HepG2 (cell line): ENCODE results near the gene SLC13A3. TPM values are rescaled to one million over a fixed set of nuclear protein-coding genes. Genes with fewer than 3 reads are reported as not detected.

Experiments
- ATF3 ChIP-seq: sonication (generic); formaldehyde crosslinking; IDR thresholded peaks from 2 replicates; pipeline ENCODE4 v1.4.0; 2020; ENCODE audit warnings: missing genetic modification reagents
- BHLHE40 ChIP-seq: IDR thresholded peaks from 2 replicates; pipeline ENCODE4 v1.6.1; 2011; ENCODE audit warnings: low read length, improper control_type of control experiment
- DDIT3 ChIP-seq: sonication (generic); formaldehyde crosslinking; IDR thresholded peaks from 2 replicates; pipeline ENCODE4 v1.4.0; 2020; ENCODE audit warnings: mild to moderate bottlenecking, missing genetic modification reagents
- HOXA5 ChIP-seq: sonication (generic); formaldehyde crosslinking; IDR thresholded peaks from 2 replicates; pipeline ENCODE4 v1.4.0; 2020; ENCODE audit warnings: missing genetic modification reagents
- MXD1 ChIP-seq: sonication (generic); formaldehyde crosslinking; IDR thresholded peaks from 2 replicates; pipeline ENCODE4 v1.4.0; 2020; ENCODE audit warnings: mild to moderate bottlenecking, missing genetic modification reagents
- NCOA2 ChIP-seq: sonication (generic); formaldehyde crosslinking; IDR thresholded peaks from 2 replicates; pipeline ENCODE4 v1.8.0; 2022; ENCODE audit warnings: inconsistent platforms
- NR0B2 ChIP-seq: sonication (generic); formaldehyde crosslinking; IDR thresholded peaks from 2 replicates; pipeline ENCODE4 v1.4.0; 2020; ENCODE audit warnings: mild to moderate bottlenecking, missing genetic modification reagents
- PBX3 ChIP-seq: sonication (generic); formaldehyde crosslinking; IDR thresholded peaks from 2 replicates; pipeline ENCODE4 v1.8.1; 2023; ENCODE audit warnings: missing genetic modification reagents, inconsistent platforms, borderline replicate concordance
- RAD21 ChIP-seq: fragments of 450-650 bp; formaldehyde crosslinking; IDR thresholded peaks from 2 replicates; pipeline ENCODE4 v1.5.0; 2020; ENCODE audit warnings: mild to moderate bottlenecking
- RELA ChIP-seq: sonication (generic); formaldehyde crosslinking; IDR thresholded peaks from 2 replicates; pipeline ENCODE4 v1.4.0; 2020; ENCODE audit warnings: missing genetic modification reagents
- SMAD1 ChIP-seq: sonication (generic); formaldehyde crosslinking; IDR thresholded peaks from 2 replicates; pipeline ENCODE4 v1.4.0; 2020; ENCODE audit warnings: missing genetic modification reagents, low read depth, mild to moderate bottlenecking, borderline replicate concordance
- SMARCE1 ChIP-seq: fragments of 450-650 bp; IDR thresholded peaks from 2 replicates; pipeline ENCODE4 v1.6.1; 2017; ENCODE audit warnings: borderline replicate concordance
- STAG1 ChIP-seq: sonication (generic); formaldehyde crosslinking; IDR thresholded peaks from 2 replicates; pipeline ENCODE4 v1.4.0; 2020; ENCODE audit warnings: missing genetic modification reagents
- TBL1XR1 ChIP-seq: fragments of 150-350 bp; IDR thresholded peaks from 2 replicates; pipeline ENCODE4 v1.6.1; 2014; ENCODE audit warnings: borderline replicate concordance, low read length; ENCODE audit not compliant: partially characterized antibody
- TCF7 ChIP-seq: sonication (generic); IDR thresholded peaks from 2 replicates; pipeline ENCODE4 v1.6.1; 2016; ENCODE audit warnings: antibody characterized with exemption, low read depth
- ZBTB39 ChIP-seq: sonication (generic); formaldehyde crosslinking; IDR thresholded peaks from 2 replicates; pipeline ENCODE4 v1.5.0; 2020; ENCODE audit warnings: missing genetic modification reagents
- ZBTB43 ChIP-seq: sonication (generic); formaldehyde crosslinking; conservative IDR thresholded peaks from 2 replicates; pipeline ENCODE4 v1.4.0; 2020; ENCODE audit warnings: missing genetic modification reagents
- ZFP1 ChIP-seq: IDR thresholded peaks from 2 replicates; pipeline ENCODE4 v1.6.1; 2016
- ZNF260 ChIP-seq: sonication (generic); formaldehyde crosslinking; IDR thresholded peaks from 2 replicates; pipeline ENCODE4 v1.4.0; 2020; ENCODE audit warnings: missing genetic modification reagents, low read depth, mild to moderate bottlenecking, borderline replicate concordance
- ZNF367 ChIP-seq: sonication (generic); formaldehyde crosslinking; IDR thresholded peaks from 2 replicates; pipeline ENCODE4 v1.4.0; 2020; ENCODE audit warnings: missing genetic modification reagents, borderline replicate concordance
- ZNF569 ChIP-seq: sonication (generic); formaldehyde crosslinking; IDR thresholded peaks from 2 replicates; pipeline ENCODE4 v1.5.0; 2020; ENCODE audit warnings: mild to moderate bottlenecking, missing genetic modification reagents, moderate library complexity, borderline replicate concordance
- ZNF598 ChIP-seq: sonication (generic); formaldehyde crosslinking; IDR thresholded peaks from 2 replicates; pipeline ENCODE4 v1.5.1; 2020; ENCODE audit warnings: mild to moderate bottlenecking, missing genetic modification reagents, borderline replicate concordance
- ZNF704 ChIP-seq: sonication (generic); formaldehyde crosslinking; IDR thresholded peaks from 2 replicates; pipeline ENCODE4 v1.8.1; 2023; ENCODE audit warnings: mild to moderate bottlenecking, inconsistent platforms, moderate library complexity, missing genetic modification reagents, borderline replicate concordance
- polyA plus RNA-seq, 8 experiments: library from polyadenylated mRNA; depleted of rRNA in 3 of 8; stranded (reverse) in 7 of 8; unstranded in 1 of 8; fragments of >200 nt; fragmentation: Illumina TruSeq in 4 of 8; extraction: Trizol in 4 of 8; gene quantifications; 2 replicates each; pipeline versions ENCODE4 v1.2.1 to v1.2.3, GENCODE V29; 2011 to 2016; ENCODE audit warnings: low read depth in 4 of 8, missing spikeins in 1 of 8, mixed read lengths in 1 of 8; ENCODE audit not compliant: insufficient read depth in 1 of 8
- total RNA-seq, 5 experiments: library from RNA; depleted of rRNA; stranded (reverse); fragments of >200 nt; fragmentation: Illumina TruSeq; extraction: Trizol; gene quantifications; 2 replicates each; pipeline ENCODE4 v1.2.3, GENCODE V29; 2016; ENCODE audit warnings: low read depth in 1 of 5

The SLC13A3 gene
- total and polyA plus RNA-seq, 2 of the 13 experiments (the other 11 are each of a cell fraction or from before 2014, with no cell fraction given): 66.5 to 76.0 TPM

GRCh38 chr20:46699651-46700359 lies 48.5 kb upstream of the SLC13A3 start (continued):
- TF ChIP-seq ZNF260: no peak
- TF ChIP-seq SMARCE1: no peak
- TF ChIP-seq TBL1XR1: no peak
- TF ChIP-seq BHLHE40: no peak
- peak; percentile 100 for TF ChIP-seq STAG1 (CRISPR knock-in tag)
- TF ChIP-seq MXD1 (CRISPR knock-in tag): no peak
- no peak for TF ChIP-seq DDIT3 (CRISPR knock-in tag)
- no peak for TF ChIP-seq SMAD1
- TF ChIP-seq ZBTB43 (CRISPR knock-in tag): no peak
- no peak for TF ChIP-seq ZNF569 (CRISPR knock-in tag)
- TF ChIP-seq TCF7: no peak
- 0 out of 2 replicates have a peak, but pooled peaks have one; percentile 27 for TF ChIP-seq HOXA5 (CRISPR knock-in tag)
- peak; percentile 90 for TF ChIP-seq RELA (CRISPR knock-in tag)
- no peak for TF ChIP-seq ZFP1 (CRISPR knock-in tag)
- no peak for TF ChIP-seq ZBTB39 (CRISPR knock-in tag)
- no peak for TF ChIP-seq PBX3 (CRISPR knock-in tag)
- TF ChIP-seq ZNF367 (CRISPR knock-in tag): no peak
- TF ChIP-seq RAD21: peak; percentile 92
- TF ChIP-seq NR0B2 (CRISPR knock-in tag): no peak
- no peak for TF ChIP-seq ATF3
- no peak for TF ChIP-seq ZNF598
- no peak for TF ChIP-seq NCOA2
- no peak for TF ChIP-seq ZNF704
